ENCODE results near the gene IL1R1.

IL1R1 gene

GRCh38 chr2:102171946-102172345 lies 29.4 kb downstream of the IL1R1 start:
- no peaks in the 10 kb centered on the region for H3K4me1 ChIP-seq (ENCODE audit: insufficient read depth, low read length)
- H3K27ac ChIP-seq (ENCODE audit: low read length), result no peak overlapping the region
- H3K4me2 ChIP-seq (ENCODE audit: insufficient read depth, low read length), result no peak overlapping the region
- ATAC-seq (ENCODE audit: insufficient read depth, low read depth), result no peak
- H2AFZ ChIP-seq (ENCODE audit: low read depth, low read length), result no peak overlapping the region
- no peak for DNase-seq
- no peaks in the 10 kb centered on the region for H3K79me2 ChIP-seq (ENCODE audit: insufficient read depth, low read length)
- H3K9ac ChIP-seq (ENCODE audit: low read depth, low read length), result no peak overlapping the region
- no peaks in the 10 kb centered on the region for H4K20me1 ChIP-seq (ENCODE audit: insufficient read depth, low read length)
- H3K9me3 ChIP-seq (ENCODE audit: insufficient read depth, low read length, severe bottlenecking), result no peaks in the 10 kb centered on the region
- no peaks in the 10 kb centered on the region for H3K36me3 ChIP-seq (ENCODE audit: insufficient read depth, low read length)
- H3K27me3 ChIP-seq (ENCODE audit: insufficient read depth, low read length, poor library complexity), result peaks cover 7% of the 10 kb centered on the region
- TF ChIP-seq CTCF (IDR thresholded peaks at IDR 0.05; ENCODE audit: borderline replicate concordance, extremely low read depth, low read length, poor library complexity, severe bottlenecking) (no peak), EZH2 (IDR thresholded peaks at IDR 0.05; ENCODE audit: borderline replicate concordance, low read depth, low read length, severe bottlenecking) (no peak)
- no peak overlapping the region for H3K4me3 ChIP-seq (ENCODE audit: low read depth in 1 of 2, low read length in 2 of 2)

GRCh38 chr2:102172745-102173144 lies 30.2 kb downstream of the IL1R1 start:
- H3K79me2 ChIP-seq (ENCODE audit: insufficient read depth, low read length), result no peaks in the 10 kb centered on the region
- DNase-seq, result no peak
- no peaks in the 10 kb centered on the region for H3K36me3 ChIP-seq (ENCODE audit: insufficient read depth, low read length)
- H3K9me3 ChIP-seq (ENCODE audit: insufficient read depth, low read length, severe bottlenecking), result no peaks in the 10 kb centered on the region
- H3K27me3 ChIP-seq (ENCODE audit: insufficient read depth, low read length, poor library complexity), result peaks cover 9% of the 10 kb centered on the region
- no peaks in the 10 kb centered on the region for H3K4me1 ChIP-seq (ENCODE audit: insufficient read depth, low read length)
- no peak overlapping the region for H3K4me2 ChIP-seq (ENCODE audit: insufficient read depth, low read length)
- no peak for ATAC-seq (ENCODE audit: insufficient read depth, low read depth)
- H3K9ac ChIP-seq (ENCODE audit: low read depth, low read length), result no peak overlapping the region
- H3K4me3 ChIP-seq (ENCODE audit: low read depth in 1 of 2, low read length in 2 of 2), result no peak overlapping the region
- no peak overlapping the region for H2AFZ ChIP-seq (ENCODE audit: low read depth, low read length)
- TF ChIP-seq CTCF (IDR thresholded peaks at IDR 0.05; ENCODE audit: borderline replicate concordance, extremely low read depth, low read length, poor library complexity, severe bottlenecking) (no peak), EZH2 (IDR thresholded peaks at IDR 0.05; ENCODE audit: borderline replicate concordance, low read depth, low read length, severe bottlenecking) (no peak)
- H4K20me1 ChIP-seq (ENCODE audit: insufficient read depth, low read length), result no peaks in the 10 kb centered on the region
- H3K27ac ChIP-seq (ENCODE audit: low read length), result no peak overlapping the region

GRCh38 chr2:102176172-102176571 lies 33.6 kb downstream of the IL1R1 start:
- peaks cover 20% of the 10 kb centered on the region for H3K27me3 ChIP-seq (ENCODE audit: insufficient read depth, low read length, poor library complexity)
- no peak for DNase-seq
- no peaks in the 10 kb centered on the region for H3K79me2 ChIP-seq (ENCODE audit: insufficient read depth, low read length)
- ATAC-seq (ENCODE audit: insufficient read depth, low read depth), result no peak
- no peaks in the 10 kb centered on the region for H3K4me1 ChIP-seq (ENCODE audit: insufficient read depth, low read length)
- H3K27ac ChIP-seq (ENCODE audit: low read length), result no peak overlapping the region
- H3K36me3 ChIP-seq (ENCODE audit: insufficient read depth, low read length), result no peaks in the 10 kb centered on the region
- H4K20me1 ChIP-seq (ENCODE audit: insufficient read depth, low read length), result no peaks in the 10 kb centered on the region
- H3K9ac ChIP-seq (ENCODE audit: low read depth, low read length), result no peak overlapping the region
- H3K9me3 ChIP-seq (ENCODE audit: insufficient read depth, low read length, severe bottlenecking), result no peaks in the 10 kb centered on the region
- H3K4me2 ChIP-seq (ENCODE audit: insufficient read depth, low read length), result no peak overlapping the region
- TF ChIP-seq CTCF (IDR thresholded peaks at IDR 0.05; ENCODE audit: borderline replicate concordance, extremely low read depth, low read length, poor library complexity, severe bottlenecking) (no peak), EZH2 (IDR thresholded peaks at IDR 0.05; ENCODE audit: borderline replicate concordance, low read depth, low read length, severe bottlenecking) (no peak)
- H3K4me3 ChIP-seq (ENCODE audit: low read depth in 1 of 2, low read length in 2 of 2), result no peak overlapping the region
- H2AFZ ChIP-seq (ENCODE audit: low read depth, low read length), result no peak overlapping the region

Data from DND-41 (cell line).